Hypothalamus (tissue), 51 donors: ENCODE measurements around the gene ADGRF4.
"Not testable (repeated sequence)": the region's sequence is repeated elsewhere in the genome, so short reads cannot be mapped to it uniquely, and the experiment has no call there.

ENCODE experiments used
- DNase-seq, 51 donors: peaks; one replicate each; lab custom pipeline; 2025; lab: John Stamatoyannopoulos, UW

The ADGRF4 gene

GRCh38 chr6:47729457-47729856, 31.1 kb downstream of the ADGRF4 start:
- no peak for DNase-seq

- DNase-seq, result no peak
Observed at GRCh38 chr6:47733879-47734558, 35.6 kb downstream of the ADGRF4 start.

GRCh38 chr6:47734831-47735481, 36.6 kb downstream of the ADGRF4 start:
- DNase-seq, result no peak

GRCh38 chr6:47736083-47736700, 37.8 kb downstream of the ADGRF4 start:
- no peak for DNase-seq

DNA sequence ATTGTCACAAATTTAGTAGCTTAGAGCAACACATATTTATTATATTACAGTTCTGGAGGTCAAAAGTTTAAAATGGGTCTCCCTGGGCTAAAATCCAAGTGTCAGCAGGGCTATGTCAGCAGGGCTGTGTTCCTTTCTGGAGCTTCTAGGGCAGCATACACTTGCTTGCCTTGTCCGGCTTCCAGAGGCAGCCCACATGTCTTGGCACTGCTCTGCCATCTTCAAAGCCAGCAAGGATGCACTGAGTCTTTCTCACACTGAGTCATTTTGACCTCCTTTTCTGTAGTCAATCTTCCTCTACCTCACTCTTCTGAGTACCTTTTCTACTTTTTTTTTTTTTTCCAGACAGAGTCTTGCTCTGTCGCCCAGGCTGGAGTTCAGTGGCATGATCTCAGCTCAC, 39.0 kb downstream of the ADGRF4 start:
- peak in 17 of 51 donors; percentile 1 to 50 (median 10) for DNase-seq

GRCh38 chr6:47740714-47741113, 42.3 kb downstream of the ADGRF4 start:
- DNase-seq, result no peak

DNA sequence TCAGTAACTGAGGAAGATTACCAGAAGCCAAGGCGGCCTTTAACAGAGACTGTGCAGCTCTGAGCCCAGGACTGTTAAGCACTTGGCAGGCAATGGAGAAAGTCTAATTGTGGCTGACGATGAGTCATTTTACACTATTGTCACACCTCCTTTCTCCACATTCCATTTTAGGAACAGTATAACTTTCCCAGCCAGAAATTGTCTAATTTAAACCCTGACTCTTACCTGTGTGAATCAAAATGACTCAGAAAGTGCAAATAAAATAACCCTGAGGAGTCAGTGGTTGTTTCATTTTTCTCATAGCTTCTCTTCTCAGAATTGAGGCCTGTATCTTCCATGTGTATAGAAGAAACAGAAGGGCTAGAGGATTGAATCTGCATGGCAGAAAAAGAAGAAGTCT, 43.4 kb downstream of the ADGRF4 start:
- DNase-seq, result peak in 5 of 51 donors; percentile 1 to 15 (median 5)

- no peak for DNase-seq
Observed at GRCh38 chr6:47743744-47744143, 45.4 kb downstream of the ADGRF4 start.

DNA sequence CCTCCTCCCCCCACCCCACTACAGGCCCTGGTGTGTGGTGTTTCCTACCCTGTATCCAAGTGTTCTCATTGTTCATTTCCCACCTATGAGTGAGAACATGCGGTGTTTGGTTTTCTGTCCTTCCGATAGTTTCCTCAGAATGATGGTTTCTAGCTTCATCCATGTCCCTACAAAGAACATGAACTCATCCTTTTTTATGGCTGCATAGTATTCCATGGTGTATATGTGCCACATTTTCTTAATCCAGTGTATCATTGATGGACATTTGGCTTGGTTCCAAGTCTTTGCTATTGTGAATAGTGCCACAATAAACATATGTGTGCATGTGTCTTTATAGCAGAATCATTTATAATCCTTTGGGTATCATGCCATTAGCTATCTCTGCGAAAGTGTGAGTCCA, 46.9 kb downstream of the ADGRF4 start:
- DNase-seq, result not testable (repeated sequence)

- DNase-seq, result no peak
Observed at GRCh38 chr6:47749757-47750156, 51.4 kb downstream of the ADGRF4 start.

GRCh38 chr6:47752801-47753200, 54.4 kb downstream of the ADGRF4 start:
- no peak for DNase-seq

DNA sequence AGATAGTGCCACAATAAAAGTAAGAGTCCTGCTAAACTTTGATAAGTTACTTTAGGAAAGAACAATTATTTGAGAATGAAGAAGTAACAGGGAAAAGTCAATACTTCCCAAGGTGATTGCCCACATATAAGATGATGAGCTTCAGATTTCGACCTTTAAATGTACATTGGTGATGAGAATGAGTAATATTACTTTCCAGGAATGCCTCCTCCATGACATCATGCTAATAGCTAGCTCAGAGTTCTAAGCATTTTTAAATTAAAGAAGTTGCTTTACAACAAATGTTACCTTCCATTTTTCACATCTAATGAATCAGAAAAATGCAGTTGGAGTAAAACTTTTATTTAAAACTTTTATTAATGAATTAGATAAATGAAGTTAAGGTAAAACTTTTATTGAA, 61.0 kb downstream of the ADGRF4 start:
- no peak for DNase-seq

- DNase-seq, result no peak
Observed at GRCh38 chr6:47762502-47762901, 64.1 kb downstream of the ADGRF4 start.

- no peak for DNase-seq
Observed at GRCh38 chr6:47766445-47766844, 68.1 kb downstream of the ADGRF4 start.

GRCh38 chr6:47767102-47767501, 68.7 kb downstream of the ADGRF4 start:
- no peak for DNase-seq

- DNase-seq, result no peak
Observed at GRCh38 chr6:47769982-47770381, 71.6 kb downstream of the ADGRF4 start.
